ENCODE data around the gene GATA3. TPM values are rescaled to one million over a fixed set of nuclear protein-coding genes. Genes with fewer than 3 reads are reported as not detected.

The GATA3 gene
- total and polyA plus RNA-seq, 2 experiments from 2014 or later = 0.23 TPM; not detected in 1

GRCh38 chr10:8013006-8013405, 41.5 kb upstream of the GATA3 start:
- peaks cover 16% of the 10 kb centered on the region; the same call in 1 of the 2 replicates for H3K4me1 ChIP-seq (ENCODE audit: insufficient read depth)
- H3K36me3 Mint-ChIP-seq (ENCODE audit: low read depth) = no peaks in the 10 kb centered on the region
- H3K9me2 ChIP-seq (ENCODE audit: insufficient read depth) = no peaks in the 10 kb centered on the region
- H3K79me2 ChIP-seq (replicated peaks; ENCODE audit: insufficient read depth) = no peaks in the 10 kb centered on the region
- no peak overlapping the region for H3K27ac Mint-ChIP-seq
- H3K4me3 Mint-ChIP-seq = no peak overlapping the region
- no peaks in the 10 kb centered on the region for H3F3A ChIP-seq (replicated peaks; ENCODE audit: low read depth)
- no peaks in the 10 kb centered on the region for H3K9me3 Mint-ChIP-seq
- no peak overlapping the region for H3K4me3 ChIP-seq
- H3K27me3 ChIP-seq (ENCODE audit: insufficient read depth) = no peaks in the 10 kb centered on the region
- no peaks in the 10 kb centered on the region for H3K27me3 Mint-ChIP-seq (ENCODE audit: insufficient read depth, low read depth, poor library complexity)
- H3K27ac ChIP-seq (ENCODE audit: low read depth) = no peak overlapping the region
- no peak overlapping the region for H3K4me2 ChIP-seq
- H3K4me1 Mint-ChIP-seq = peaks cover 14% of the 10 kb centered on the region
- DNase-seq (ENCODE audit: low spot score) (no peak), ATAC-seq (no peak)
- H4K20me1 ChIP-seq (replicated peaks; ENCODE audit: insufficient read depth) = no peaks in the 10 kb centered on the region
- no peak overlapping the region for H2AFZ ChIP-seq
- TF ChIP-seq CTCF (conservative IDR thresholded peaks at IDR 0.05; ENCODE audit: low read depth in 2 of 2) (no peak), EZH2phosphoT487 (IDR thresholded peaks at IDR 0.05; ENCODE audit: unreplicated experiment) (no peak), ETS1 (IDR thresholded peaks at IDR 0.05) (no peak), EZH2 (IDR thresholded peaks at IDR 0.05; ENCODE audit: low read depth, unreplicated experiment) (no peak), POLR2AphosphoS5 (IDR thresholded peaks at IDR 0.05; ENCODE audit: low read depth) (no peak), NANOG (IDR thresholded peaks at IDR 0.05; ENCODE audit: borderline replicate concordance) (no peak), STAT1 (IDR thresholded peaks at IDR 0.05; ENCODE audit: unreplicated experiment) (no peak), REST (IDR thresholded peaks at IDR 0.05; ENCODE audit: unreplicated experiment) (no peak), ZNF114 (CRISPR knock-in tag; IDR thresholded peaks at IDR 0.05) (no peak), ZNF462 (CRISPR knock-in tag; IDR thresholded peaks at IDR 0.05) (no peak), JUNB (IDR thresholded peaks at IDR 0.05; ENCODE audit: unreplicated experiment) (no peak)
- no peaks in the 10 kb centered on the region for H3K36me3 ChIP-seq (ENCODE audit: insufficient read depth)

Measured in GM23338 (cell line).